Heart left ventricle (tissue), 16 donors: Measurements from ENCODE around the gene LHCGR. TPM values are rescaled to one million over a fixed set of nuclear protein-coding genes. Genes with fewer than 3 reads are reported as not detected.

ENCODE experiments used
- ATAC-seq, 4 donors: fragments of 200-7000 bp; cut with Tn5 transposase; one replicate each; pipeline ENCODE4 v1.9.1; 2020 to 2022; ENCODE audit warnings: moderate library complexity in 4 of 4, mild to moderate bottlenecking in 3 of 4, moderate number of reproducible peaks in 1 of 4
- DNase-seq, 5 donors: peaks; one replicate each; pipeline ENCODE4 v3.0.0-alpha.2; 2020
- H3K27ac ChIP-seq, 12 donors: fragments of 200-600 bp; sonication (generic) in 4 of 12; one replicate each; pipeline versions ENCODE4 v1.5.0 to v1.8.0; 2016 to 2022; ENCODE audit warnings: mild to moderate bottlenecking in 2 of 12
- H3K27me3 ChIP-seq, 9 donors: fragments of 200-600 bp; sonication (generic) in 2 of 9; one replicate each; pipeline versions ENCODE4 v1.5.1 to v1.8.0; 2016 to 2022; ENCODE audit warnings: mild to moderate bottlenecking in 3 of 9
- H3K36me3 ChIP-seq, 9 donors: fragments of 200-600 bp; sonication (generic) in 2 of 9; one replicate each; pipeline versions ENCODE4 v1.5.0 to v1.8.0; 2018 to 2022; ENCODE audit warnings: mild to moderate bottlenecking in 2 of 9
- H3K4me1 ChIP-seq, 12 donors: fragments of 200-600 bp; sonication (generic) in 4 of 12; one replicate each; pipeline versions ENCODE4 v1.5.0 to v1.8.0; 2016 to 2022; ENCODE audit warnings: mild to moderate bottlenecking in 3 of 12
- H3K4me3 ChIP-seq, 12 donors: fragments of 200-600 bp; sonication (generic) in 4 of 12; one replicate each; pipeline versions ENCODE4 v1.5.0 to v1.8.0; 2017 to 2022; ENCODE audit warnings: mild to moderate bottlenecking in 9 of 12, moderate library complexity in 4 of 12
- H3K9me3 ChIP-seq, 12 donors: fragments of 200-600 bp; sonication (generic) in 4 of 12; one replicate each; pipeline versions ENCODE4 v1.5.0 to v1.8.0; 2016 to 2022; ENCODE audit warnings: mild to moderate bottlenecking in 1 of 12
- CTCF ChIP-seq, 12 donors: fragments of 200-600 bp; sonication (generic) in 4 of 12; IDR thresholded peaks; one replicate each; pipeline versions ENCODE4 v1.5.0 to v1.8.0; 2018 to 2022; ENCODE audit warnings: antibody characterized with exemption in 12 of 12, mild to moderate bottlenecking in 5 of 12
- POLR2A ChIP-seq, 2 donors: fragments of 450-650 bp; IDR thresholded peaks; one replicate each; pipeline ENCODE4 v1.6.1; 2017; ENCODE audit warnings: antibody characterized with exemption in 2 of 2, mild to moderate bottlenecking in 2 of 2, moderate library complexity in 2 of 2
- WGBS, 4 donors: extraction: QIAGEN DNeasy Blood & Tissue Kit in 2 of 4; methylation state at CpG; one replicate each; pipeline versions ENCODE4 v1.1.5 to v1.1.7; 2013 to 2018; 5-methylcytosine and 5-hydroxymethylcytosine counted together
- intact Hi-C, 10 donors: fragments of 100-400 bp; cut with DNase I; formaldehyde crosslinking; loops; one replicate each; pipeline versions ENCODE4 v1.11.1 to v1.14.2; 2022
- polyA plus RNA-seq, 2 donors: library from polyadenylated mRNA; stranded (reverse); fragments of 200-250 nt; gene quantifications; one replicate each; pipeline ENCODE4 v1.2.3, GENCODE V29; 2013
- total RNA-seq, 9 donors: library from RNA; depleted of rRNA in 2 of 9; stranded (reverse); fragments of >200 nt in 2 of 9; fragmentation: NEBNext Ultra II Directional in 3 of 9; extraction: Animal tissue kit (Norgen Biotek cat#: 25700) in 3 of 9; gene quantifications; one replicate each; pipeline versions ENCODE4 v1.1.0 to v1.2.4, GENCODE V29; 2016 to 2023
- donor health status: ischemic (EF 13 %, LVEDD 7.1; RV severe dilation, severe dysfunction).
- donor health status: healthy with polysubstance abuse.
- donor health status: DM: no; HTN: yes; CAD: no.
- donor health status: DM: no; HTN: no; CAD: no.
- donor health status: ischemic (EF 25% LVEDD 6.9; RV normal size, moderate dysfunction).
- donor health status: ischemic (EF 25% LVEDD 5.7; RV mildly dilated, moderate dysfunction).
- donor health status: healthy.
- donor health status: DM: yes; HTN: yes; CAD: no.
- donor health status: ischemic (EF 35%, LVEDD 5.7; RV mildly dilated, moderate dysfunction).
- donor health status: nonischemic (EF 11% LVEDD 7.7; RV severe dilation, severe dysfunction).
- donor health status: DM: yes; HTN: yes; CAD: no.
- donor health status: PGD.
- donor health status: ischemic (EF 29% LVEDD 5.4; RV normal size, mild dysfunction).
- donor health status: nonischemic (EF 23%, LVEDD 6.1; RV moderate dilation, normal function).

Gene LHCGR
- total and polyA plus RNA-seq, 11 donors: 0.09 to 1.4 (median 0.42) TPM; not detected in 6

DNA sequence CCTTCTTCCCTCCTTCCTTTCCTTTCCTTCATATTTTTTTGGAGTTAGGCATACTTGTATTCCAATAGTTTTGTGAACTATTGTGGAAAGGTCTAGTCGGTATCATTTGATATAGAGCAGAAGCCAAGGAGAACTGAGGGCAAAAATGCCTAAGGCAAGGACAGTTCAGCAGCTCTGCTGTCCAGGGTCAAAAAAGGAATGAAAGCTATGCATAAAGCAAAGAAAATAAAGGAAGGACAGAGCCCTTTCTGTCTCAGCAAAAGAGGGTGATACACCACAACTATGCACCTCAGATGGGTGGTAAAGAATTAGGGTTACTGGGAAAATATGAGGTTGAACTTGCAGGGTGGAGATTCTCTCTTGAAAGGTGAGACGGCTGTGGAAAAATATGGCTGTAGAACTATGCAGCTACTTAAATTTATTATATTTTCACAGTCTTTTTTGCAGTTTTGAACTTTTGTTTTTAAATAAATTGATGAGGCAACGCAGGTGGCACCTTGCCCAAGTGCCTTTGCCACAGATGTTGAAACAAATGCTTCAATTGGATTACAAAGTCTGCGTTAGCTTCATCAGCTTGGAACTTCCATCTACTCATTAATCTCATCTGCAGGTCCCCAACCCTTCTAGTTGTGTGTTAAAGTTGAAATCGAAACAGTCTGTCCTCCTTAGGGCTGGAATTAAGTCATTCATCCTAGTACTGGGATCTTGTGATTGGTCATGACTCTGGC, 20.8 kb downstream of the LHCGR start:
- ATAC-seq (no peak), DNase-seq (no peak)
- no peak for TF ChIP-seq POLR2A (IDR thresholded peaks at IDR 0.05)
- no peak for TF ChIP-seq CTCF (IDR thresholded peaks at IDR 0.05)
- Histone ChIP-seq H3K4me1 (no peaks in the 10 kb centered on the region), H3K27ac (no peak overlapping the region), H3K36me3 (no peaks in the 10 kb centered on the region), H3K4me3 (no peak overlapping the region), H3K9me3 (no peaks in the 10 kb centered on the region), H3K27me3 (no peaks in the 10 kb centered on the region)
- WGBS, 4 donors: 76 to 83% (median 80%) methylated on average over 5 of the region's 5 CpGs
- intact Hi-C loops: no loop called here

- ATAC-seq (no peak), DNase-seq (no peak)
- WGBS, 4 donors: 26 to 47% (median 36%) methylated on average over 2 of the region's 2 CpGs
- Histone ChIP-seq H3K4me1 (peaks cover 0 to 12% (median 3%) of the 10 kb centered on the region in 12 donors), H3K36me3 (no peaks in the 10 kb centered on the region), H3K27me3 (no peaks in the 10 kb centered on the region), H3K27ac (no peak overlapping the region), H3K4me3 (no peak overlapping the region), H3K9me3 (no peaks in the 10 kb centered on the region)
- no peak for TF ChIP-seq POLR2A (IDR thresholded peaks at IDR 0.05)
- no peak for TF ChIP-seq CTCF (IDR thresholded peaks at IDR 0.05)
- intact Hi-C loops: no loop called here
Observed at GRCh38 chr2:48733067-48733503, 22.4 kb downstream of the LHCGR start.

DNA sequence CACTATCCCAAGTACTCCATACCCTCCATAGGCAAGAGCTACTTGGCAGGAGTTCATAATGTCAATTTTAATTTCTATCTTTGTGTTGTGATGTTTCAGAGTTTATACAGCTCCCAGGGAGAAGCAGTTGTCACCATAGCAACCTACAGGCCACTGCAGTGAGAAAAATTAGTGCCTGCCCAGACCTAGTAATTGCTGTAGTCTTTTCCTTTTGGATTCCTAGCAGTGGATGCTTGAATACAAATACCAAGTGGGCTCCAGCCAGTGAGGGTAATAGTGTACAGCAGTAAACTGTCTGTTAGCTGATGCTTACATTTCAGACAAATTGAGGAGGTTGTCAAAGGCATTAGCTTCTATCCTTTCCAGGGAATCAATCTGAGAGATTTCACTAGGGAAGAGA, 26.7 kb downstream of the LHCGR start:
- peak overlapping the region in 1 of 12 donors; percentile 60 for H3K27ac ChIP-seq
- TF ChIP-seq POLR2A (IDR thresholded peaks at IDR 0.05): no peak
- no peak for TF ChIP-seq CTCF (IDR thresholded peaks at IDR 0.05)
- no peaks in the 10 kb centered on the region for H3K36me3 ChIP-seq
- intact Hi-C loops: loop anchor here in 3 of 10 donors (5.0 to 10.0 kb wide), 2 partner anchors 124 to 127 kb away; no protein-coding TSS in a partner anchor
- H3K9me3 ChIP-seq: no peaks in the 10 kb centered on the region
- ATAC-seq (no peak), DNase-seq (no peak)
- H3K4me1 ChIP-seq: peaks cover 0 to 14% (median 3%) of the 10 kb centered on the region in 12 donors
- H3K27me3 ChIP-seq: no peaks in the 10 kb centered on the region
- no peak overlapping the region for H3K4me3 ChIP-seq

DNA sequence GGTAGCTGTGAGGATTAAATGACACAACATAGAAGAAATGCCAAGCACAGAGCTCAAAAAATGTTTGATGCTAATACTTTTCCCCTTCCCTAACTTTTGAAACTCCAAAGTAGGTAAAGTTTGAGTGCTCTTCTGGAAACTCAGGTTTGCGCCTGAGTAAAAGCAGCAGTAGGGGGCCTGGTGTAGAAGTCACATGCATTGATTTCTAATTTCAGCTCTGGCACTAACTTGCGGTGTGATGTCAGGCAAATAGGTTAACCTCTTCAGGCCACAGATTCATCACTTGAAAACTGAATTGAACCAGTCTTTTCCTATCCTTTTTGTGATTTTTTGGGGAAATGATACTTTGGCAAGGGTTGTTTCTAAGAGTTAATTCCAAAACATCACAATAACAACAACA, 27.2 kb downstream of the LHCGR start:
- DNase-seq: peak in 1 of 5 donors; percentile 14
- Histone ChIP-seq H3K4me3 (no peak overlapping the region), H3K36me3 (no peaks in the 10 kb centered on the region), H3K9me3 (no peaks in the 10 kb centered on the region), H3K27me3 (no peaks in the 10 kb centered on the region), H3K27ac (peak overlapping the region in 2 of 12 donors; percentile 57 to 60), H3K4me1 (peaks cover 0 to 14% (median 3%) of the 10 kb centered on the region in 12 donors)
- WGBS, 4 donors: 53 to 65% (median 58%) methylated on average over 2 of the region's 2 CpGs
- peak in 3 of 4 donors; percentile 69 to 87 (median 79) for ATAC-seq
- intact Hi-C loops: loop anchor here in 3 of 10 donors (5.0 to 10.0 kb wide), 2 partner anchors 123 to 126 kb away; no protein-coding TSS in a partner anchor
- TF ChIP-seq CTCF (IDR thresholded peaks at IDR 0.05) (no peak), POLR2A (IDR thresholded peaks at IDR 0.05) (no peak)
